Measurements from ENCODE around the gene CHST5.
"Not testable (repeated sequence)": the region's sequence is repeated elsewhere in the genome, so short reads cannot be mapped to it uniquely, and the experiment has no call there.

CHST5 gene

DNA sequence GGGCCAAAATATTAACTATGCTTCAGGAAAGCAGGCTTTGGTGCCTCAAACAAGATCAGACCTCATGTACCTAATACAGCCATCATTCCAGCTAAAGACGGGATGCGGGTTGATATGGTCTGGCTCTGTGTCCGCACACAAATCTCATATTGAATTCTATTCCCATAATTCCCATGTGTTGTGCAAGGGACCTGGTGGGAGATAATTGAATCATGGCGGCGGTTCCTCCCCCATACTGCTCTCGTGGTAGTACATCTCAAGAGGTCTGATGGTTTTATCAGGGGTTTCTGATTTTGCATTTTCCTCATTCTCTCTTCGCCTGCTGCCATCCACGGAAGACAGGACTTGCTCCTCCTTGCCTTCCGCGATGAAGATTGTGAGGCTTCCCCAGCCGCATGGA, 21.6 kb downstream of the CHST5 start:
- POLR2A ChIA-PET, result no interaction called here
- DNase-seq (ENCODE audit: extremely low spot score), result no peak
- TF ChIP-seq, protein P1, sequence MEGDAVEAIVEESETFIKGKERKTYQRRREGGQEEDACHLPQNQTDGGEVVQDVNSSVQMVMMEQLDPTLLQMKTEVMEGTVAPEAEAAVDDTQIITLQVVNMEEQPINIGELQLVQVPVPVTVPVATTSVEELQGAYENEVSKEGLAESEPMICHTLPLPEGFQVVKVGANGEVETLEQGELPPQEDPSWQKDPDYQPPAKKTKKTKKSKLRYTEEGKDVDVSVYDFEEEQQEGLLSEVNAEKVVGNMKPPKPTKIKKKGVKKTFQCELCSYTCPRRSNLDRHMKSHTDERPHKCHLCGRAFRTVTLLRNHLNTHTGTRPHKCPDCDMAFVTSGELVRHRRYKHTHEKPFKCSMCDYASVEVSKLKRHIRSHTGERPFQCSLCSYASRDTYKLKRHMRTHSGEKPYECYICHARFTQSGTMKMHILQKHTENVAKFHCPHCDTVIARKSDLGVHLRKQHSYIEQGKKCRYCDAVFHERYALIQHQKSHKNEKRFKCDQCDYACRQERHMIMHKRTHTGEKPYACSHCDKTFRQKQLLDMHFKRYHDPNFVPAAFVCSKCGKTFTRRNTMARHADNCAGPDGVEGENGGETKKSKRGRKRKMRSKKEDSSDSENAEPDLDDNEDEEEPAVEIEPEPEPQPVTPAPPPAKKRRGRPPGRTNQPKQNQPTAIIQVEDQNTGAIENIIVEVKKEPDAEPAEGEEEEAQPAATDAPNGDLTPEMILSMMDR (IDR thresholded peaks at IDR 0.05; ENCODE audit: control extremely low read depth, extremely low read depth, low read depth, missing control alignments), result no peak
- CTCF ChIA-PET, result interaction anchor here (0.9 to 1.2 kb wide), 5 partner anchors 20 to 51 kb away, joined by 3 to 4 read pairs (median 4); no protein-coding TSS in a partner anchor

DNA sequence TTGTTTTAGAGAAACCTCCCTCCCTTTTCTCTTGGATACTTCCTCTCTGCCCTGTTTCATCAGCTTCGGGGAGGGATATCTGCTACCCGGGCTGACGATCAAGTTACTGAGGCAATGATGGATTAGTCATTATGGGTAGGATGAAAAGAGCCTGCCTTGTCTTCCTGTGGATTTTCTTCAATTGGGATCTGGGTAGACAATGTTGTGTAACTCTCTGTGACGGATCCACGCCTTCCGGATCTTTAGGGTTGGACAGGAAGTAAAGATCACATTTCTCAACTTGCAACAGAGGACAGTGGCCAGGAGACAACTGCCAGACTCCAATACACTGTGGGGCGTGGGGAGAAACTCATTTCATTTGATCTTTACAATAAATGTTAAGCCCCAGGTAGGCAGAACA, 29.3 kb downstream of the CHST5 start:
- TF ChIP-seq, protein P1 (IDR thresholded peaks at IDR 0.05; ENCODE audit: control extremely low read depth, extremely low read depth, low read depth, missing control alignments), result no peak
- CTCF ChIA-PET, result interaction anchor here (0.6 to 3.5 kb wide), 4 partner anchors 10 to 55 kb away, joined by 3 to 22 read pairs (median 4); no protein-coding TSS in a partner anchor
- no peak for DNase-seq (ENCODE audit: extremely low spot score)
- POLR2A ChIA-PET, result interaction anchor here (1.3 kb wide), 1 partner anchor 11 kb away, joined by 5 read pairs; the partner anchor contains the start of gene CHST6

DNA sequence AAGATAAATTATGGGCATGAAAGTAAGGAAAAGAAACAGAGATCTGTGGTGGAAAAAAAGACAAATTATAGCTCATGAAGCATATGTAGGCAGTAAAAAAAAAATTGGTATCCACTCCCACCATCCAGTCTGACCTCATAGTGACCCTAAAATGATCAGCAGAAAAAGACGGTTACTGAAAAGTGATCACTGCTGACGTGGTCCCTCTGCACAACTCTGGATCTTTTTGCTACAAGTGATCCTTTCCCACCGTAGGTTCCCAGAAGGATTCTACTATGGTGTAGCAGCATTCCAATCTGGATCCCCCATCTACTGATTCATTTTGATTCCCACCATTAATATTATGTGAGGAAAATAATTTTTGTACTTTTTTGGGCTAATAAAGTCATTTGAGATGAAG, 29.8 kb downstream of the CHST5 start:
- TF ChIP-seq, protein P1 (IDR thresholded peaks at IDR 0.05; ENCODE audit: control extremely low read depth, extremely low read depth, low read depth, missing control alignments), result no peak
- DNase-seq (ENCODE audit: extremely low spot score), result no peak
- ChIA-PET CTCF (interaction anchor here (0.6 to 1.2 kb wide), 4 partner anchors 11 to 56 kb away, joined by 3 to 5 read pairs (median 4); no protein-coding TSS in a partner anchor), POLR2A (interaction anchor here (1.3 kb wide), 1 partner anchor 11 kb away, joined by 5 read pairs; the partner anchor contains the start of gene CHST6)

DNA sequence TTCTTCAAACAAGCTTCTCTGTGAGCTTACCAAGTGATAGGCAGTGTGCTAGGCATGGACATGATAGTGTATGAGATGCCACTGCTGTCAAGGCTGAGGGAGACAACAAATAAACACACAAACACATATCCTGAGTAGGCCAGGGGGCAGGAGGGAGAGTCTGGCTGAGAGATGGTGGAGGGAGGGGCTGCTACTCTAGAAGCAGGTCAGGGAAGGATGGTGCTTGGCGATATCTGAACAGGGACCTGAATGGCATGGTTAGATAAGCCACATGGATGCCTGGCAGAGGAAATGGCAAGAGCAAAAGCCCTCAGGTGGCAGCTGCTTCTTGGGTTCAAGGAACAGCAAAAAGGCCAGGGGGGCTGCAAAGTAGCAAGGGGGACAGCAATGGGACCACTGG, 32.1 kb downstream of the CHST5 start:
- POLR2A ChIA-PET, result no interaction called here
- CTCF ChIA-PET, result interaction anchor here (1.4 kb wide), 2 partner anchors 12 to 13 kb away, joined by 3 to 6 read pairs; no protein-coding TSS in a partner anchor
- TF ChIP-seq, protein P1 (IDR thresholded peaks at IDR 0.05; ENCODE audit: control extremely low read depth, extremely low read depth, low read depth, missing control alignments), result no peak
- DNase-seq (ENCODE audit: extremely low spot score), result no peak

DNA sequence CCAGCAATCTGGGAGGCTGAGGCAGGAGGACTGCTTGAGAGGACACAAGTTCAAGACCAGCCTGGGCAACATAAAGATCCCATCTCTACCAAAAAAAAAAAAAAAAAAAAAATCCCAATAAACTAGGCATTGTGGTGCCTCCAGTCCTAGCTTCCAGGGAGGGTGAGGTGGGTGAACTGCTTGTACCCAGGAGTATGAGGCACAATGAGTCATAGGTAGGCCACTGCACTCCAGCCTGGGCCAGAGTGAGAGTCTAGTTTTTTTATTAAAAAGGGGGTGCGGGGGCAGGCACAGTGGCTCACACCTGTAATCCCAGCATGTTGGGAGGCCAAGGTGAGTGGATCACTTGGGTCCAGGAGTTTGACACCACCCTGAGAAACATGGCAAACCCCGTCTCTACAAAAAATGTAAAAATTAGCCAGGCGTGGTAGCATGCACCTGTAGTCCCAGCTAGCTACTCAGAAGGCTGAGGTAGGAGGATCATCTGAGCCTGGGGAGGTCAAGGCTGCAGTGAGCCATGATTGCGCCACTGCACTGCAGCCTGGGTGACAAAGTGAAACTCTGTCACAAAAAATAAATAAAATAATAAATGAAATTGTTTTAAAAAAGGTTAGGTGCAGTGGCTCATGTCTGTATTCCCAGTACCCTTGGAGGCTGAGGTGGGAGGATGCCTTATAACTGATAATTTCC, 32.8 kb downstream of the CHST5 start:
- ChIA-PET POLR2A (no interaction called here), CTCF (interaction anchor here (1.4 kb wide), 2 partner anchors 12 to 14 kb away, joined by 3 to 6 read pairs; no protein-coding TSS in a partner anchor)
- TF ChIP-seq, protein P1 (IDR thresholded peaks at IDR 0.05; ENCODE audit: control extremely low read depth, extremely low read depth, low read depth, missing control alignments), result no peak
- DNase-seq (ENCODE audit: extremely low spot score), result no peak

DNA sequence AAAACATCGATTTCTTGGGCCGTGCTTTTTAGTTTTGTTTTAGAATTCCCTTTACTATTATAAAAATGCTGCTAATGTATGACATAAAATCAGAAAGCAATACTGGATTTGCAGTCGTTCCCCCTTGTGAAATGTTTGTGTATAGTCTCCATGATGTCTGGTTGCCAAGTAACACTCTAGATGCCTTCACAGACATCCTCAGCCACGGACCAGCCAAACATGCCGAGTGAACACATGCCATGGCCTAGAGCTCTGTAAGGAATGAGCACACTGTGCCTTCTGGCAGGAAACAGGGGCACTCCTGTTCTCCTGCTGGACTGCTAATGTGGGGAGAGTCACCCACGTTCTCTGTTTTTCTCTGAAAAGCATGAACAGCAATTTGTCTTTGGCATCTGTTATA, 34.1 kb downstream of the CHST5 start:
- DNase-seq (ENCODE audit: extremely low spot score); POLR2A ChIA-PET: not testable (repeated sequence)
- CTCF ChIA-PET, result interaction anchor here (1.1 to 1.6 kb wide), 2 partner anchors 15 to 30 kb away, joined by 3 to 9 read pairs; no protein-coding TSS in a partner anchor

DNA sequence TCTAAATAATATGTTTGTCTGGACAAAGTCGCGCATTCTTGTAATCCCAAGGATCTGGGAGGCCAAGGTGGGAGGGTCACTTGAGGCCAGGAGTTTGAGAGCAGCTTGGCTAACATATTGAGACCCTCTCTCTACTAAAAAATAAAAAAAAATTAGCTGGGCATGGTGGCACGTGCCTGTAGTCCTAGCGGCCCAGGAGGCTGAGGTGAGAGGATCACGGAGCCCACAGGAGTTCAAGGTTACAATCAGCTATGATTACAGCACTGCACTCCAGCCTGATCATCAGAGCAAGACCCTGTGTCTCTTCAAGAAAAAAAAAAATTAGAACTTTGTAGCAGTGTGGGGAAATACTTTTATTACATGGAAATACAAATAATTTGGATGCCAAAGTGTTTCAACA, 34.5 kb downstream of the CHST5 start:
- ChIA-PET CTCF (interaction anchor here (1.1 to 1.6 kb wide), 2 partner anchors 16 to 29 kb away, joined by 3 to 9 read pairs; no protein-coding TSS in a partner anchor), POLR2A (no interaction called here)
- TF ChIP-seq, protein P1 (IDR thresholded peaks at IDR 0.05; ENCODE audit: control extremely low read depth, extremely low read depth, low read depth, missing control alignments), result no peak
- no peak for DNase-seq (ENCODE audit: extremely low spot score)

DNA sequence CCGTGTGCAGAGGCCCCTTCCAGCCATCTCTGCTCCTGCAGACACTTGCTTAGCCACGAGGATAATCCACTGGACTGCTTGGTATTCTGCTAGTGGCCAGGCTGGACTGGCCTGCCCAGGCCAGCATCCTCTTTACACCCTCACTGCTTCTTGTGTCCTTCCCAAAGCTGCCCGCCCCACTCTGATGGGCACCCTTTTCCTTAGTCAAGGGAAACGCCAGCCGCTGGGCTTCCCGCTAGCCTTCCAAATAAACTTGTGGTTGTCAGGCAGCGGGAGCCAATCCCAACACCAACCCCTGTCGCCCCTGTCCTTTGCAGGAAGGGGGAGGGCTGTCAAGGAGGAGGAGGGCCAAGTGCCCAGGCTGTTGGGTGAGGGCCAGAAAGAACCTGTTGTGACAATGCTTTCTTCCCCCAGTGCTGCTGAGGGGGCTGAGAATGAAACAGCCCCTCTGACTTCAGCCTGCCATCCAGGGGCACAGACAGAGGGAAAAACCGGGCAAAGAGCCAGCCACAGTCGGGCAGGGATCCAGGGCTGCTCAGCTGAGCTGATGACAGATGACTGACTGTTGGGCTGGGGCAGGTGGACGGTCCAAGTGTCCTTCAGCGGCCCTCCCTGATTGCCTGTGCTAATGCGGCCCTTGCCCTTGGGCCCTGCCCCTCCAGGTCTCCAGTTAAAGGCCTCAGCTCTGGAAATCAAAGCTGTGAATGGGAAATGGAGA, 37.1 kb downstream of the CHST5 start:
- CTCF ChIA-PET, result interaction anchor here (1.2 to 2.8 kb wide), 3 partner anchors 21 to 35 kb away, joined by 3 to 10 read pairs (median 7); no protein-coding TSS in a partner anchor
- DNase-seq (ENCODE audit: extremely low spot score), result not testable (repeated sequence)

More for the DNA sequence above, 37.1 kb downstream of the CHST5 start:
- POLR2A ChIA-PET, result not testable (repeated sequence)

Data from GM10248 (cell line).